Left forelimb (tissue), 1 donor: ENCODE data around the gene TAF15.
A peak's percentile ranks its signal among the peaks of the same experiment; 100 is the strongest.

Source experiments
- DNase-seq: peaks from one replicate; pipeline ENCODE4 v3.0.0-alpha.2; 2018; ENCODE audit warnings: low spot score

TAF15 gene

GRCh38 chr17:35808962-35809854 is at the start of gene TAF15:
TSS of gene TAF15 (plus strand) at chr17:35809484. CDS start at chr17:35809570, 86 bp downstream.
- DNase-seq: peak; percentile 96

GRCh38 chr17:35760587-35760986 is 48.7 kb upstream of the TAF15 start, which contains the start of gene C17orf50:
TSS of gene C17orf50 (plus strand) at chr17:35760887. CDS start at chr17:35760942, 55 bp downstream.
- DNase-seq: no peak

GRCh38 chr17:35761601-35762000 is 47.7 kb upstream of the TAF15 start:
- DNase-seq: no peak

- no peak for DNase-seq
These were observed 45.5 kb upstream of the TAF15 start for GRCh38 chr17:35763767-35764122.

- peak; percentile 91 for DNase-seq
These were observed 44.9 kb upstream of the TAF15 start for GRCh38 chr17:35764123-35764991.

- no peak for DNase-seq
These were observed 44.1 kb upstream of the TAF15 start for GRCh38 chr17:35765086-35765710.

- no peak for DNase-seq
These were observed 43.4 kb upstream of the TAF15 start for GRCh38 chr17:35765756-35766488.

- no peak for DNase-seq
These were observed 42.8 kb upstream of the TAF15 start for GRCh38 chr17:35766489-35766877.

GRCh38 chr17:35766903-35767510 is 42.3 kb upstream of the TAF15 start:
- no peak for DNase-seq

- no peak for DNase-seq
These were observed 40.5 kb upstream of the TAF15 start for GRCh38 chr17:35768797-35769196.

- no peak for DNase-seq
These were observed 39.3 kb upstream of the TAF15 start for GRCh38 chr17:35769895-35770486.

GRCh38 chr17:35773129-35773528 is 36.2 kb upstream of the TAF15 start:
- no peak for DNase-seq

GRCh38 chr17:35773679-35774425 is 35.4 kb upstream of the TAF15 start:
- DNase-seq: no peak

- DNase-seq: no peak
These were observed 34.8 kb upstream of the TAF15 start for GRCh38 chr17:35774499-35774898.

GRCh38 chr17:35775039-35775438 is 34.2 kb upstream of the TAF15 start:
- no peak for DNase-seq

GRCh38 chr17:35775583-35775982 is 33.7 kb upstream of the TAF15 start:
- no peak for DNase-seq

- no peak for DNase-seq
These were observed 30.6 kb upstream of the TAF15 start for GRCh38 chr17:35778641-35779196.

GRCh38 chr17:35780950-35781349 is 28.3 kb upstream of the TAF15 start:
- DNase-seq: no peak

- no peak for DNase-seq
These were observed 24.4 kb upstream of the TAF15 start for GRCh38 chr17:35784895-35785294.

GRCh38 chr17:35786941-35787432 is 22.3 kb upstream of the TAF15 start:
- no peak for DNase-seq
